Measurements from ENCODE around the gene RNF14.
A peak's percentile ranks its signal among the peaks of the same experiment; 100 is the strongest.

RNF14 gene

GRCh38 chr5:141958113-141958512 lies 10.8 kb upstream of the RNF14 start, which contains the start of gene PCDH12:
Gene PCDH12, minus strand, starts transcription at chr5:141958202. Its CDS starts 351 bp downstream, at chr5:141957851.
- Mint-ChIP-seq H3K27me3 (ENCODE audit: low read depth) (no peaks in the 10 kb centered on the region), H3K4me3 (peak within 1 kb of the TSS; percentile 71), H3K27ac (peak within 1 kb of the TSS; percentile 89), H3K4me1 (ENCODE audit: low read depth) (peaks cover 49% of the 10 kb centered on the region), H3K9me3 (no peaks in the 10 kb centered on the region), H3K36me3 (ENCODE audit: low read depth) (no peaks in the 10 kb centered on the region)

GRCh38 chr5:141958546-141959172 lies 10.2 kb upstream of the RNF14 start:
- Mint-ChIP-seq H3K4me3 (peak overlapping the region; percentile 71), H3K27ac (peak overlapping the region; percentile 89), H3K4me1 (ENCODE audit: low read depth) (peaks cover 47% of the 10 kb centered on the region), H3K36me3 (ENCODE audit: low read depth) (no peaks in the 10 kb centered on the region), H3K27me3 (ENCODE audit: low read depth) (no peaks in the 10 kb centered on the region), H3K9me3 (no peaks in the 10 kb centered on the region)

- H3K4me3 Mint-ChIP-seq, result no peak overlapping the region
- peaks cover 40% of the 10 kb centered on the region for H3K4me1 Mint-ChIP-seq (ENCODE audit: low read depth)
- H3K9me3 Mint-ChIP-seq, result no peaks in the 10 kb centered on the region
- no peaks in the 10 kb centered on the region for H3K36me3 Mint-ChIP-seq (ENCODE audit: low read depth)
- no peaks in the 10 kb centered on the region for H3K27me3 Mint-ChIP-seq (ENCODE audit: low read depth)
- H3K27ac Mint-ChIP-seq, result peak overlapping the region; percentile 70
These were observed 8.9 kb upstream of the RNF14 start for GRCh38 chr5:141960018-141960417.

GRCh38 chr5:141960449-141961323 lies 8.2 kb upstream of the RNF14 start:
- H3K27me3 Mint-ChIP-seq (ENCODE audit: low read depth), result no peaks in the 10 kb centered on the region
- H3K9me3 Mint-ChIP-seq, result no peaks in the 10 kb centered on the region
- H3K27ac Mint-ChIP-seq, result peak overlapping the region; percentile 86
- H3K4me3 Mint-ChIP-seq, result peak overlapping the region; percentile 40
- peaks cover 40% of the 10 kb centered on the region for H3K4me1 Mint-ChIP-seq (ENCODE audit: low read depth)
- H3K36me3 Mint-ChIP-seq (ENCODE audit: low read depth), result no peaks in the 10 kb centered on the region

- Mint-ChIP-seq H3K4me3 (no peak overlapping the region), H3K9me3 (no peaks in the 10 kb centered on the region), H3K4me1 (ENCODE audit: low read depth) (peaks cover 40% of the 10 kb centered on the region), H3K27ac (peak overlapping the region; percentile 86), H3K36me3 (ENCODE audit: low read depth) (no peaks in the 10 kb centered on the region), H3K27me3 (ENCODE audit: low read depth) (no peaks in the 10 kb centered on the region)
These were observed 7.4 kb upstream of the RNF14 start for GRCh38 chr5:141961466-141961865.

GRCh38 chr5:141963701-141964100 lies 5.2 kb upstream of the RNF14 start:
- H3K27ac Mint-ChIP-seq, result no peak overlapping the region
- no peaks in the 10 kb centered on the region for H3K27me3 Mint-ChIP-seq (ENCODE audit: low read depth)
- H3K36me3 Mint-ChIP-seq (ENCODE audit: low read depth), result no peaks in the 10 kb centered on the region
- no peak overlapping the region for H3K4me3 Mint-ChIP-seq
- H3K4me1 Mint-ChIP-seq (ENCODE audit: low read depth), result peaks cover 30% of the 10 kb centered on the region
- no peaks in the 10 kb centered on the region for H3K9me3 Mint-ChIP-seq

- Mint-ChIP-seq H3K9me3 (no peaks in the 10 kb centered on the region), H3K36me3 (ENCODE audit: low read depth) (no peaks in the 10 kb centered on the region), H3K27me3 (ENCODE audit: low read depth) (no peaks in the 10 kb centered on the region), H3K4me3 (no peak overlapping the region), H3K4me1 (ENCODE audit: low read depth) (peaks cover 27% of the 10 kb centered on the region), H3K27ac (no peak overlapping the region)
These were observed 3.8 kb upstream of the RNF14 start for GRCh38 chr5:141965071-141965470.

GRCh38 chr5:141966275-141966962 lies 2.5 kb upstream of the RNF14 start:
- Mint-ChIP-seq H3K27me3 (ENCODE audit: low read depth) (no peaks in the 10 kb centered on the region), H3K27ac (no peak overlapping the region), H3K9me3 (no peaks in the 10 kb centered on the region), H3K4me1 (ENCODE audit: low read depth) (peaks cover 22% of the 10 kb centered on the region), H3K36me3 (ENCODE audit: low read depth) (peaks cover under 1% of the 10 kb centered on the region), H3K4me3 (no peak overlapping the region)

GRCh38 chr5:141966963-141967333 lies 2.0 kb upstream of the RNF14 start:
- H3K4me1 Mint-ChIP-seq (ENCODE audit: low read depth), result peaks cover 22% of the 10 kb centered on the region
- no peaks in the 10 kb centered on the region for H3K9me3 Mint-ChIP-seq
- no peak overlapping the region for H3K4me3 Mint-ChIP-seq
- peaks cover 3% of the 10 kb centered on the region for H3K36me3 Mint-ChIP-seq (ENCODE audit: low read depth)
- H3K27me3 Mint-ChIP-seq (ENCODE audit: low read depth), result no peaks in the 10 kb centered on the region
- no peak overlapping the region for H3K27ac Mint-ChIP-seq

- Mint-ChIP-seq H3K4me1 (ENCODE audit: low read depth) (peaks cover 31% of the 10 kb centered on the region), H3K27ac (peak overlapping the region; percentile 96), H3K36me3 (ENCODE audit: low read depth) (peaks cover 17% of the 10 kb centered on the region), H3K4me3 (peak overlapping the region; percentile 94), H3K27me3 (ENCODE audit: low read depth) (no peaks in the 10 kb centered on the region), H3K9me3 (no peaks in the 10 kb centered on the region)
These were observed 1.2 kb downstream of the RNF14 start for GRCh38 chr5:141969783-141970771.

GRCh38 chr5:141973871-141974595 lies 5.1 kb downstream of the RNF14 start:
- Mint-ChIP-seq H3K4me1 (ENCODE audit: low read depth) (peaks cover 30% of the 10 kb centered on the region), H3K9me3 (no peaks in the 10 kb centered on the region), H3K4me3 (no peak overlapping the region), H3K27ac (peak overlapping the region; percentile 38), H3K36me3 (ENCODE audit: low read depth) (peaks cover 26% of the 10 kb centered on the region), H3K27me3 (ENCODE audit: low read depth) (no peaks in the 10 kb centered on the region)

GRCh38 chr5:141976176-141976575 lies 7.3 kb downstream of the RNF14 start:
- no peak overlapping the region for H3K27ac Mint-ChIP-seq
- H3K36me3 Mint-ChIP-seq (ENCODE audit: low read depth), result peaks cover 36% of the 10 kb centered on the region
- peaks cover 16% of the 10 kb centered on the region for H3K4me1 Mint-ChIP-seq (ENCODE audit: low read depth)
- H3K27me3 Mint-ChIP-seq (ENCODE audit: low read depth), result no peaks in the 10 kb centered on the region
- no peak overlapping the region for H3K4me3 Mint-ChIP-seq
- no peaks in the 10 kb centered on the region for H3K9me3 Mint-ChIP-seq

GRCh38 chr5:141978389-141978788 lies 9.5 kb downstream of the RNF14 start:
- Mint-ChIP-seq H3K27ac (no peak overlapping the region), H3K27me3 (ENCODE audit: low read depth) (no peaks in the 10 kb centered on the region), H3K4me1 (ENCODE audit: low read depth) (peaks cover 14% of the 10 kb centered on the region), H3K4me3 (no peak overlapping the region), H3K9me3 (no peaks in the 10 kb centered on the region), H3K36me3 (ENCODE audit: low read depth) (peaks cover 38% of the 10 kb centered on the region)
